HG02678 (cell line): ENCODE data around the gene CDHR5.
"Not testable (repeated sequence)": the region's sequence is repeated elsewhere in the genome, so short reads cannot be mapped to it uniquely, and the experiment has no call there.

Experiments
- ATAC-seq: cut with Tn5 transposase; IDR thresholded peaks from one replicate; pipeline ENCODE4 v1.9.1; 2021; ENCODE audit warnings: mild to moderate bottlenecking, moderate library complexity; ENCODE audit not compliant: unreplicated experiment

Gene CDHR5

GRCh38 chr11:624705-625635 is at the start of gene CDHR5:
Gene CDHR5, minus strand, starts transcription at chr11:624955. Its CDS starts 53 bp downstream, at chr11:624902.
- ATAC-seq: no peak

- ATAC-seq: no peak
These were observed 49.7 kb upstream of the CDHR5 start for GRCh38 chr11:674406-674805.

- ATAC-seq: no peak
These were observed 49.1 kb upstream of the CDHR5 start for GRCh38 chr11:673866-674265.

- no peak for ATAC-seq
These were observed 41.0 kb upstream of the CDHR5 start for GRCh38 chr11:665704-666281.

- no peak for ATAC-seq
These were observed 40.4 kb upstream of the CDHR5 start for GRCh38 chr11:665062-665703.

- ATAC-seq: no peak
These were observed 38.0 kb upstream of the CDHR5 start for GRCh38 chr11:662689-663274.

- ATAC-seq: no peak
These were observed 36.1 kb upstream of the CDHR5 start for GRCh38 chr11:660681-661444.

GRCh38 chr11:660281-660680 is 35.5 kb upstream of the CDHR5 start:
- no peak for ATAC-seq

GRCh38 chr11:659532-660085 is 34.9 kb upstream of the CDHR5 start:
- ATAC-seq: no peak

- no peak for ATAC-seq
These were observed 33.0 kb upstream of the CDHR5 start for GRCh38 chr11:657691-658126.

- ATAC-seq: no peak
These were observed 32.1 kb upstream of the CDHR5 start for GRCh38 chr11:656866-657265.

GRCh38 chr11:656426-656825 is 31.7 kb upstream of the CDHR5 start:
- no peak for ATAC-seq

- no peak for ATAC-seq
These were observed 30.4 kb upstream of the CDHR5 start for GRCh38 chr11:655036-655726.

GRCh38 chr11:654444-654843 is 29.7 kb upstream of the CDHR5 start:
- ATAC-seq: not testable (repeated sequence)

GRCh38 chr11:653837-654236 is 29.1 kb upstream of the CDHR5 start:
- ATAC-seq: no peak

GRCh38 chr11:653136-653535 is 28.4 kb upstream of the CDHR5 start:
- ATAC-seq: not testable (repeated sequence)

- no peak for ATAC-seq
These were observed 25.7 kb upstream of the CDHR5 start for GRCh38 chr11:650482-650881.

- ATAC-seq: not testable (repeated sequence)
These were observed 23.0 kb upstream of the CDHR5 start for GRCh38 chr11:647672-648158.

- no peak for ATAC-seq
These were observed 21.5 kb upstream of the CDHR5 start for GRCh38 chr11:646214-646613.

GRCh38 chr11:645536-645935 is 20.8 kb upstream of the CDHR5 start:
- ATAC-seq: no peak
